ENCODE measurements around the gene NFE2L3. TPM values are rescaled to one million over a fixed set of nuclear protein-coding genes. Genes with fewer than 3 reads are reported as not detected.

NFE2L3 gene
- total and polyA plus RNA-seq, 2 of the 8 experiments (the other 6 are each of a cell fraction or from before 2014, with no cell fraction given): 64.9 to 76.5 TPM

- peak overlapping the region; percentile 40 for H3K4ac ChIP-seq (replicated peaks; ENCODE audit: insufficient read length, low read depth, low read length)
- peak overlapping the region; percentile 13; the same call in 1 of the 2 replicates for H2BK15ac ChIP-seq (ENCODE audit: low read length)
- no peak overlapping the region for H3K23ac ChIP-seq (ENCODE audit: insufficient read length)
- H3K4me3 ChIP-seq (ENCODE audit: extremely low read depth in 1 of 4, insufficient read depth in 2 of 4, low read depth in 3 of 4, low read length in 4 of 4): no peak overlapping the region
- peaks cover 7 to 13% of the 10 kb centered on the region in 2 experiments; a peak in 2 of 4 replicates for H3K9me3 ChIP-seq (ENCODE audit: insufficient read depth in 2 of 2, low read depth in 1 of 2, low read length in 1 of 2)
- no peak overlapping the region for H4K5ac ChIP-seq (ENCODE audit: insufficient read length, low read depth, low read length)
- 0 out of 2 replicates have a peak overlapping the region, but pooled peaks have one; percentile 60 for H2BK5ac ChIP-seq (ENCODE audit: low read depth, low read length)
- peak overlapping the region; percentile 66 for H2BK20ac ChIP-seq (ENCODE audit: low read length)
- peak overlapping the region; percentile 57 to 98; a peak in 1 of 4 replicates for H3K4me2 ChIP-seq (ENCODE audit: insufficient read depth in 1 of 2, low read depth in 2 of 2, low read length in 2 of 2)
- peaks cover 6 to 34% of the 10 kb centered on the region in 2 experiments for H3K79me2 ChIP-seq (ENCODE audit: control insufficient read depth in 1 of 2, insufficient read depth in 2 of 2, low read length in 2 of 2)
- H3K4me1 ChIP-seq (replicated peaks in 1 of 4; ENCODE audit: control insufficient read depth in 3 of 4, insufficient read depth in 4 of 4, low read length in 3 of 4): peaks cover 11 to 27% (median 21%) of the 10 kb centered on the region in 4 experiments
- POLR2A ChIA-PET (ENCODE audit: partially characterized antibody): interaction anchor here (0.8 to 5.2 kb wide), 8 partner anchors 10 to 214 kb away, joined by 3 to 36 read pairs (median 7); partner anchors contain the start of gene HNRNPA2B1
- no peaks in the 10 kb centered on the region for H3K36me3 ChIP-seq (ENCODE audit: control insufficient read depth in 2 of 4, insufficient read depth in 4 of 4, low read length in 3 of 4)
- no peak for FAIRE-seq
- no peak overlapping the region for H4K8ac ChIP-seq (ENCODE audit: extremely low read depth, insufficient read depth, low read length)
- H3K23me2 ChIP-seq (ENCODE audit: low read depth, low read length): peaks cover 6% of the 10 kb centered on the region
- no peak overlapping the region for H4K91ac ChIP-seq (replicated peaks; ENCODE audit: insufficient read length, low read length)
- no peak overlapping the region for H3K18ac ChIP-seq (ENCODE audit: extremely low read depth, low read length)
- H2BK120ac ChIP-seq (replicated peaks; ENCODE audit: low read depth, low read length): no peak overlapping the region
- no peak overlapping the region for H3K9ac ChIP-seq (replicated peaks in 1 of 4; ENCODE audit: extremely low read depth in 1 of 4, low read depth in 3 of 4, low read length in 3 of 4)
- H4K20me1 ChIP-seq (replicated peaks in 1 of 2; ENCODE audit: control insufficient read depth in 1 of 2, insufficient read depth in 2 of 2, low read length in 2 of 2): peaks cover 15 to 16% of the 10 kb centered on the region in 2 experiments
- CTCF ChIA-PET (ENCODE audit: partially characterized antibody): interaction anchor here (0.9 to 2.0 kb wide), 3 partner anchors 37 to 58 kb away, joined by 3 to 6 read pairs (median 4); no protein-coding TSS in a partner anchor
- peak overlapping the region; percentile 95 for H2BK12ac ChIP-seq (ENCODE audit: low read depth, low read length)
- no peak overlapping the region for H3K56ac ChIP-seq (replicated peaks; ENCODE audit: insufficient read length, low read depth, low read length)
- no peak overlapping the region for H2AFZ ChIP-seq (ENCODE audit: low read length)
- H3K79me1 ChIP-seq (ENCODE audit: low read depth, low read length): peaks cover 15% of the 10 kb centered on the region
- no peak for DNase-seq (ENCODE audit: low read depth in 1 of 2, low spot score in 2 of 2)
- no peak overlapping the region for H3K27ac ChIP-seq (ENCODE audit: low read depth, low read length)
- H2AK5ac ChIP-seq (ENCODE audit: low read depth, low read length): peak overlapping the region; percentile 58
- 80% methylated on average over 5 of the region's 5 CpGs; no CpG with 5 or more reads in 1 of the 2 experiments for WGBS, 2 experiments (ENCODE audit: extremely low coverage in 1 of 2, insufficient coverage in 1 of 2, insufficient read length in 1 of 2, insufficient replicate concordance in 2 of 2, low coverage in 1 of 2, low lambda C conversion rate in 2 of 2, missing lambda C conversion rate in 1 of 2)
- TF ChIP-seq ZNF274 (IDR thresholded peaks at IDR 0.05; ENCODE audit: borderline replicate concordance, extremely low read depth, low read length) (no peak), YY1 (IDR thresholded peaks at IDR 0.05; ENCODE audit: low read depth, low read length) (no peak), JUND (IDR thresholded peaks at IDR 0.05; ENCODE audit: low read length) (no peak), MAX (IDR thresholded peaks at IDR 0.05) (no peak)
- peaks cover 0 to 7% (median 0%) of the 10 kb centered on the region in 4 experiments; a peak in 2 of 7 replicates for H3K27me3 ChIP-seq (replicated peaks in 1 of 4; ENCODE audit: control insufficient read depth in 3 of 4, extremely low read depth in 1 of 4, insufficient read depth in 3 of 4, low read length in 3 of 4)
- H3K14ac ChIP-seq (ENCODE audit: insufficient read length): no peak overlapping the region
These were observed 902 bp upstream of the NFE2L3 start for GRCh38 chr7:26151096-26151495.
